GM21576 (cell line): Measurements from ENCODE around the gene MYO9B.
"Not testable (repeated sequence)": the region's sequence is repeated elsewhere in the genome, so short reads cannot be mapped to it uniquely, and the experiment has no call there.

Experiments
- ATAC-seq: cut with Tn5 transposase; IDR thresholded peaks from one replicate; pipeline ENCODE4 v1.9.1; 2021; ENCODE audit warnings: mild to moderate bottlenecking, moderate library complexity; ENCODE audit not compliant: unreplicated experiment

The MYO9B gene

GRCh38 chr19:17138052-17138846 is 62.7 kb downstream of the MYO9B start:
- not testable (repeated sequence) for ATAC-seq

- ATAC-seq, result no peak
These were observed 63.5 kb downstream of the MYO9B start for GRCh38 chr19:17138937-17139598.

GRCh38 chr19:17144771-17145170 is 69.2 kb downstream of the MYO9B start:
- not testable (repeated sequence) for ATAC-seq

GRCh38 chr19:17145546-17146497 is 70.2 kb downstream of the MYO9B start:
- ATAC-seq, result no peak

DNA sequence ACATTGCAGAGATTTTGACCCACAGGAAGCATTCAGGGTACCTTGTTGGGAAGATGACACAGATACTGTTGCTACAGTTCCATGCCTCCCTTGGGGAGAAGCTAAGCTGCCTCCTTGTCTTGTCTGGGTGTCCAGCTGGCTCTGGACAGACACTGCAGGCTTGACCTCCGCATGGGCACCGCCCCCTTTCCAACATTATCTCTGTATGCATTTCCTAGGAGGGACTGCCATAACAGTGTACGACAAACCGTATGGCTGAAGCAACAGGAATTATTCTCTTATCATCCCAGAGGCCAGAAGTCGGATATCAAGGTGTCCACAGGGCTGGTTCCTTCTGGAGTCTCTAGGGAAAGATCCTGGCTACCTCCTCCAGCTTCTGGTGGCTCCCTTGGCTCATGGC is 72.6 kb downstream of the MYO9B start:
- ATAC-seq, result no peak

GRCh38 chr19:17149393-17150135 is 74.0 kb downstream of the MYO9B start:
- no peak for ATAC-seq

DNA sequence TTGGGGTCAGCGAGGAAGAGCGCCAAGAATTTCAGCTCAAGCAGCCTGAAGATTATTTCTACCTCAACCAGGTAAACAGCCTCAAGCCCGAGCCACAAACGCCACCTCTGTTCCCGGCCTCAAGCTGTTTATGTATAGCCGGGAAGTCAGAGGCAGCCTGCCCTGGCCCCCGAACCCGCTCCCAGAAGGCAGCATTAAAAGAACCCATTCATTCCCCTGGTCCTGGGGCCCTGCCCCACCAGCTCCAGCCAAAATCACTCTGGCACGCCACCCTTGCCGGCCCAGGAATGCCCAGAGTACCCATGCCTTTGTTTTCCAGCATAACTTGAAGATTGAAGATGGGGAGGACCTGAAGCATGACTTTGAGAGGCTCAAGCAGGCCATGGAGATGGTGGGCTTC is 78.4 kb downstream of the MYO9B start:
- ATAC-seq, result no peak

DNA sequence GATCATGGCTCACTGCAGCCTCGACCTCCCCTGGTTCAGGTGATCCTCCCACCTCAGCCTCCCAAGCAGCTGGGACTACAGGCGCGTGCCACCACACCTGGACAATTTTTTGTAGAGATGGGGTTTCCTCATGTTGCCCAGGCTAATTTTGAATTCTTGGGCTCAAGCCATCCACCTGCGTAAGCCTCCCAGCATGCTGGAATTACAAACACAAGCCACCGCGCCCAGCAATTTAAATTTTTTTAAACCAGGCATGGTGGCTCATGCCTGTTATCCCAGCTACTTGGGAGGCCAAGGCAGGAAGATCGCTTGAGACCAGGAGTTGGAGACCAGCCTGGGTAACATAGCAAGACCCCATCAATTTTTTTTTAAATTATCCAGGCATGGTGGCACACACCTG is 79.7 kb downstream of the MYO9B start:
- ATAC-seq, result no peak

DNA sequence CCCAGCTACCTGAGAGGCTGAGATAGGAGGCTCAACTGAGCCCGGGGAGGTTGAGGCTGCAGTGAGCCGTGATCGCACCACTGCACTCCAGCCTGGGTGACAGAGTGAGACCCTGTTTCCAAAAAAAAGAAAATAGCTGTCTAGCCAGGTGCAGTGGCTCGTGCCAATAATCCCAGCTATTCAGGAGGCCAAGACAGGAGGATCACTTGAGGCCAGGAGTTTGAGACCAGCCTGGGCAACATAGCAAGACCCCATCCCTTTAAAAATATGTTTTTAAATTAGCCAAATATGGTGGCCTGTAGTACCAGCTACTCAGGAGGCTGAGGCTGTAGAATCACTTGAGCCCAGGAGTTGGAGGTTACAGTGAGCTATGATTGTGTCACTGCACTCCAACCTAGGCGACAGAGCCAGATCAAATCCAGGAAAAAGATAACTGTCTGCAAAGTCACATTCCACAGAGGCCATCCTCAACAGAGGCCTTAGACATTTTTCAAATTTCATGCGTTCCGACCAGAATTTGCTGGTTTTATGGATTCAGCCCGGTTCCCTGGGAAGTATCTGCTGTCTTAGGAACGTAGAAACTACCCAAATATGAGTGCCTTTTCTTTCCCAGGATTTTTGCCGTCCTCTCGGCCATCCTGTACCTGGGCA is 80.8 kb downstream of the MYO9B start:
- no peak for ATAC-seq

- ATAC-seq, result no peak
These were observed 81.3 kb downstream of the MYO9B start for GRCh38 chr19:17156947-17157302.

DNA sequence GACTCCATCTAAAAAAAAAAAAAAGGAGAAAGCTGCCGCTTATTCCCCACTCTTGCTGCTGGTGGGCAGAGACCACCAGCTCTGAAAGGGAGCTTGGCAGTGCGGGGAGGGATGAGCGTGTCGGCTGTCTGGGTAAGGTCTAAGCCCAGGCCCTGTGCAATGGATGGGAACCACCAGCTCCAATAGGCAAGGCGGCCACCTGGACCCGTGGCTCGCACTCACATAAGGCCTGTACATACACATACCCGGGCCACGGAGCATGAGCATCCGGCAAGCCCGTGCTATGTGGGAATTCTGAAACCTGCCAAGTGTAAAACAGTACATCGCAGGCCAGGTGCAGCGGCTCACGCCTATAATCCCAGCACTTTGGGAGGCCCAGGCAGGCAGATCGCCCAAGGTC is 83.0 kb downstream of the MYO9B start:
- no peak for ATAC-seq

- no peak for ATAC-seq
These were observed 84.2 kb downstream of the MYO9B start for GRCh38 chr19:17159466-17160393.

GRCh38 chr19:17160908-17161307 is 85.3 kb downstream of the MYO9B start:
- ATAC-seq, result no peak

DNA sequence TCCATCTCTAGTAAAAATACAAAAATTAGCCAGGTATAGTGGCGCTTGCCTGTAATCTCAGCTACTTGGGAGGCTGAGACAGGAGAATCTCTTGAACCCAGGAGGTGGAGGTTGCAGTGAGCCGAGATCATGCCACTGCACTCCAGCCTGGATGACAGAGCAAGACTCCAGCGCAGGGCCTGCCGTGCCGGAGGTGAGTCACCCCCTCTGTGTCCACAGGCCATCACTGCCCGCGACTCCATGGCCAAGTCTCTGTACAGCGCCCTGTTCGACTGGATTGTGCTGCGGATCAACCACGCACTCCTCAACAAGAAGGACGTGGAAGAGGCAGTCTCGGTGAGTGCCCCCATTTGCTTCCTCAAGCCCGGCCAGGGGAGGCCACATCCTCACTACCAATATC is 86.6 kb downstream of the MYO9B start:
- ATAC-seq, result not testable (repeated sequence)

GRCh38 chr19:17162580-17162979 is 87.0 kb downstream of the MYO9B start:
- no peak for ATAC-seq

GRCh38 chr19:17163652-17164051 is 88.1 kb downstream of the MYO9B start:
- ATAC-seq, result no peak

- ATAC-seq, result no peak
These were observed 89.1 kb downstream of the MYO9B start for GRCh38 chr19:17164639-17165038.

- no peak for ATAC-seq
These were observed 90.1 kb downstream of the MYO9B start for GRCh38 chr19:17165715-17166114.
